Panc1 (cell line): ENCODE measurements around the gene ENPP6. TPM values are rescaled to one million over a fixed set of nuclear protein-coding genes. Genes with fewer than 3 reads are reported as not detected.

Experiments
- ATAC-seq: fragments of 200-7000 bp; cut with Tn5 transposase; 2 replicates; pipeline ENCODE4 v1.9.1; 2020; ENCODE audit warnings: mild to moderate bottlenecking, moderate library complexity
- BruUV-seq: library from RNA; stranded (reverse); fragments of 400-500 nt; replicated peaks from 2 replicates; lab custom pipeline; 2021; lab: Mats Ljungman, UMichigan
- CTCF ChIA-PET: fragments of 300-600 bp; sonication (Branson Sonifier 250); formaldehyde crosslinking; loops from one replicate; lab custom pipeline; 2022; ENCODE audit warnings: antibody characterized with exemption; lab: Charles Lee
- POLR2A ChIA-PET: fragments of 300-600 bp; sonication (Branson Sonifier 250); formaldehyde crosslinking; loops from one replicate; lab custom pipeline; 2022; ENCODE audit warnings: antibody characterized with exemption; lab: Charles Lee
- DNase-seq: peaks from one replicate; pipeline ENCODE4 v3.0.0-alpha.2; 2010; ENCODE audit warnings: low read depth, low spot score
- H3K27ac ChIP-seq: 2 replicates; pipeline ENCODE4 v1.5.1; 2011; ENCODE audit warnings: mild to moderate bottlenecking, low read length, inconsistent platforms
- H3K27me3 ChIP-seq: fragments of 200-500 bp; sonication (Bioruptor generic); 2 replicates; pipeline ENCODE4 v1.6.0; 2014; ENCODE audit warnings: low read length, inconsistent platforms; ENCODE audit not compliant: control insufficient read depth, insufficient read depth
- H3K36me3 ChIP-seq: fragments of 200-500 bp; sonication (Bioruptor generic); 2 replicates; pipeline ENCODE4 v1.5.1; 2014; ENCODE audit warnings: inconsistent platforms, mild to moderate bottlenecking, low read length, moderate library complexity; ENCODE audit not compliant: control insufficient read depth, insufficient read depth
- H3K4me1 ChIP-seq: 2 replicates; pipeline ENCODE4 v1.5.1; 2011; ENCODE audit warnings: inconsistent platforms, mild to moderate bottlenecking, low read length, moderate library complexity; ENCODE audit not compliant: control insufficient read depth, insufficient read depth
- H3K4me3 ChIP-seq, 2 experiments: 2 replicates each; pipeline ENCODE4 v1.5.1; 2011 to 2012; ENCODE audit warnings: low read depth in 2 of 2, low read length in 2 of 2, mild to moderate bottlenecking in 2 of 2, inconsistent platforms in 1 of 2, moderate library complexity in 1 of 2
- H3K9me3 ChIP-seq: fragments of 200-500 bp; sonication (Bioruptor generic); 2 replicates; pipeline ENCODE4 v1.5.1; 2014; ENCODE audit warnings: low read depth, mild to moderate bottlenecking, inconsistent platforms, low read length, moderate library complexity; ENCODE audit not compliant: control insufficient read depth, insufficient read depth
- CTCF ChIP-seq: fragments of 450-650 bp; IDR thresholded peaks from 2 replicates; pipeline ENCODE4 v1.5.1; 2017; ENCODE audit warnings: mild to moderate bottlenecking
- POLR2AphosphoS5 ChIP-seq: IDR thresholded peaks from 2 replicates; pipeline ENCODE4 v1.6.1; 2012; ENCODE audit warnings: mild to moderate bottlenecking, low read depth, low read length, moderate library complexity
- SIN3A ChIP-seq: IDR thresholded peaks from 2 replicates; pipeline ENCODE4 v1.6.1; 2012; ENCODE audit warnings: low read depth, mild to moderate bottlenecking, low read length, moderate library complexity, borderline replicate concordance; ENCODE audit not compliant: insufficient read depth
- TCF7L2 ChIP-seq: IDR thresholded peaks from 2 replicates; pipeline ENCODE4 v1.6.1; 2011; ENCODE audit warnings: mild to moderate bottlenecking, low read depth, low read length, inconsistent platforms
- in situ Hi-C: cut with HindIII; loops from 2 replicates; pipeline ENCODE4 v1.10.0; 2016; ENCODE audit warnings: low sequenced_read_pairs, low pct_unique_long_range_greater_than_20kb
- intact Hi-C: fragments of 100-400 bp; cut with micrococcal nuclease; formaldehyde crosslinking; loops from one replicate; pipeline ENCODE4 v1.10.0; 2022; ENCODE audit not compliant: unreplicated experiment
- total RNA-seq: library from RNA; stranded (reverse); gene quantifications from one replicate; pipeline ENCODE4 v1.2.1, GENCODE V29; 2021; ENCODE audit not compliant: unreplicated experiment
- TF ChIP-seq, protein P1 (sequence below), 2 experiments: IDR thresholded peaks; 2 replicates each; pipeline ENCODE4 v1.6.1; 2011 to 2012; ENCODE audit warnings: low read depth in 2 of 2, control low read depth in 1 of 2, low read length in 1 of 2, mild to moderate bottlenecking in 1 of 2, moderate library complexity in 1 of 2; ENCODE audit not compliant: insufficient read depth in 1 of 2

The ENPP6 gene
- total RNA-seq, 1 experiment from 2014 or later: not detected

- no peaks in the 10 kb centered on the region for H3K36me3 ChIP-seq
- H3K9me3 ChIP-seq: no peaks in the 10 kb centered on the region
- intact Hi-C loops (no loop called here), in situ Hi-C loops (no loop called here)
- ChIA-PET CTCF (no interaction called here), POLR2A (no interaction called here)
- no peak overlapping the region for H3K27ac ChIP-seq
- no peaks in the 10 kb centered on the region; the same call in 1 of the 2 replicates for H3K27me3 ChIP-seq
- BruUV-seq: no TSS peak
- H3K4me3 ChIP-seq: no peak overlapping the region
- H3K4me1 ChIP-seq: no peaks in the 10 kb centered on the region
- TF ChIP-seq TCF7L2 (no peak), POLR2AphosphoS5 (no peak), CTCF (no peak), SIN3A (no peak)
- TF ChIP-seq, protein P1, sequence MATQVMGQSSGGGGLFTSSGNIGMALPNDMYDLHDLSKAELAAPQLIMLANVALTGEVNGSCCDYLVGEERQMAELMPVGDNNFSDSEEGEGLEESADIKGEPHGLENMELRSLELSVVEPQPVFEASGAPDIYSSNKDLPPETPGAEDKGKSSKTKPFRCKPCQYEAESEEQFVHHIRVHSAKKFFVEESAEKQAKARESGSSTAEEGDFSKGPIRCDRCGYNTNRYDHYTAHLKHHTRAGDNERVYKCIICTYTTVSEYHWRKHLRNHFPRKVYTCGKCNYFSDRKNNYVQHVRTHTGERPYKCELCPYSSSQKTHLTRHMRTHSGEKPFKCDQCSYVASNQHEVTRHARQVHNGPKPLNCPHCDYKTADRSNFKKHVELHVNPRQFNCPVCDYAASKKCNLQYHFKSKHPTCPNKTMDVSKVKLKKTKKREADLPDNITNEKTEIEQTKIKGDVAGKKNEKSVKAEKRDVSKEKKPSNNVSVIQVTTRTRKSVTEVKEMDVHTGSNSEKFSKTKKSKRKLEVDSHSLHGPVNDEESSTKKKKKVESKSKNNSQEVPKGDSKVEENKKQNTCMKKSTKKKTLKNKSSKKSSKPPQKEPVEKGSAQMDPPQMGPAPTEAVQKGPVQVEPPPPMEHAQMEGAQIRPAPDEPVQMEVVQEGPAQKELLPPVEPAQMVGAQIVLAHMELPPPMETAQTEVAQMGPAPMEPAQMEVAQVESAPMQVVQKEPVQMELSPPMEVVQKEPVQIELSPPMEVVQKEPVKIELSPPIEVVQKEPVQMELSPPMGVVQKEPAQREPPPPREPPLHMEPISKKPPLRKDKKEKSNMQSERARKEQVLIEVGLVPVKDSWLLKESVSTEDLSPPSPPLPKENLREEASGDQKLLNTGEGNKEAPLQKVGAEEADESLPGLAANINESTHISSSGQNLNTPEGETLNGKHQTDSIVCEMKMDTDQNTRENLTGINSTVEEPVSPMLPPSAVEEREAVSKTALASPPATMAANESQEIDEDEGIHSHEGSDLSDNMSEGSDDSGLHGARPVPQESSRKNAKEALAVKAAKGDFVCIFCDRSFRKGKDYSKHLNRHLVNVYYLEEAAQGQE (IDR thresholded peaks at IDR 0.05; ENCODE audit: insufficient read depth in 1 of 2, low read depth in 2 of 2, low read length in 1 of 2): no peak
- no peak for DNase-seq
- no peak for ATAC-seq
These were observed 177.7 kb downstream of the ENPP6 start for GRCh38 chr4:184039963-184040383.
